ENCODE measurements around the gene SCAMP2. TPM values are rescaled to one million over a fixed set of nuclear protein-coding genes. Genes with fewer than 3 reads are reported as not detected.
"Not testable (repeated sequence)": the region's sequence is repeated elsewhere in the genome, so short reads cannot be mapped to it uniquely, and the experiment has no call there.

The SCAMP2 gene
- polyA plus RNA-seq, 2 donors = 58.9 to 62.3 TPM

- WGBS, 2 donors = 90 to 96% methylated on average over 7 of the region's 7 CpGs
- no peaks in the 10 kb centered on the region for H3K9me3 ChIP-seq (ENCODE audit: control insufficient read depth in 2 of 2, insufficient read depth in 1 of 2, low read depth in 1 of 2, low read length in 1 of 2)
- peak overlapping the region in 1 of 2 donors; percentile 82 for H3K4me3 ChIP-seq (ENCODE audit: low read depth in 1 of 2, low read length in 2 of 2)
- peaks cover 4 to 16% of the 10 kb centered on the region in 2 donors for H3K4me1 ChIP-seq (ENCODE audit: control insufficient read depth in 2 of 2, insufficient read depth in 2 of 2, low read length in 1 of 2)
- H3K27me3 ChIP-seq (ENCODE audit: control insufficient read depth in 1 of 2, insufficient read depth in 2 of 2, low read length in 2 of 2) = no peaks in the 10 kb centered on the region
- peaks cover 0 to 30% of the 10 kb centered on the region in 2 donors for H3K36me3 ChIP-seq (ENCODE audit: control insufficient read depth in 2 of 2, insufficient read depth in 2 of 2, low read length in 1 of 2)
- H3K27ac ChIP-seq (ENCODE audit: low read depth in 2 of 2, low read length in 1 of 2) = no peak overlapping the region
Measured at GRCh38 chr15:74904190-74904805, 31.1 kb upstream of the SCAMP2 start.

- Histone ChIP-seq H3K27ac (ENCODE audit: low read depth in 2 of 2, low read length in 1 of 2) (no peak overlapping the region), H3K9me3 (ENCODE audit: control insufficient read depth in 2 of 2, insufficient read depth in 1 of 2, low read depth in 1 of 2, low read length in 1 of 2) (no peaks in the 10 kb centered on the region), H3K27me3 (ENCODE audit: control insufficient read depth in 1 of 2, insufficient read depth in 2 of 2, low read length in 2 of 2) (no peaks in the 10 kb centered on the region), H3K4me3 (ENCODE audit: low read depth in 1 of 2, low read length in 2 of 2) (no peak overlapping the region), H3K4me1 (ENCODE audit: control insufficient read depth in 2 of 2, insufficient read depth in 2 of 2, low read length in 1 of 2) (peaks cover 4 to 16% of the 10 kb centered on the region in 2 donors), H3K36me3 (ENCODE audit: control insufficient read depth in 2 of 2, insufficient read depth in 2 of 2, low read length in 1 of 2) (peaks cover 0 to 30% of the 10 kb centered on the region in 2 donors)
- 91 to 94% methylated on average over 1 of the region's 1 CpG for WGBS, 2 donors
Measured at GRCh38 chr15:74903676-74904075, 30.5 kb upstream of the SCAMP2 start.

DNA sequence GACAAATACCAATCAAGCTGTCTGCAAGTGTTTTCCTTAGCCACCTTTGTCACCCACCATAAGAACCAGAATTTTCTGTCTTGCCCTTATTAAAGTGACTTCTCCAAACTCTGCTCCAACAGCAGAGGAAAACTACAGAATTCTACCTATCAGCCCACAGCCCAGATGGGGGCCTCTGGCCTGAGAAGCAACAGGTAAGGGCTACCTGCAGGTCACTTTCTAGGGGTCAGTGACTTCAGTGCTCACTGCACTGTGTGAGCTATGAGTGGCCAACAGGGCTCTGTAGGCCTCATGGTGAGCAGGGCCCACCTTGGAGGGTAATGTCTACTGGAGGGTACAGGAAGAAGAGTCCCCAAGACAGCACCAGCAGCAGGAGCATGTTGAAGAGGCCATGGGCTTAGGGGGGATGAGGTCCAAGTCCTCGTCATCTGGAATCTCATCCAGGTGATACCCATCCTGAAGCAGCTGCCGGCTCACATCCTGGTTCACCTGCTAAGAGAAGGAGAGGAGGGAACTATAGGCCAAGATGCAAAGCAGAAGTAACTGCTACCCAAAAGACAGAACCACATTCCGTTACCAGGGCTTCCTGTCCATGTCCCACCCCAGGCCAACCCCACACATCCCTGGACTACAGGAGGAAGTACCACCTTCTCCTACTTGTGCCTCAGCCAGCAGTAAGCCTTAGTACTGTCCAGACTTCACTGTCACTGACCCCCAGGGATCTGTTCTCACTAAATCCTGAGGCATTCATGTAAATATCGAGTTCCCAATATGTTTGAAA is 29.3 kb upstream of the SCAMP2 start:
- H3K27ac ChIP-seq (ENCODE audit: low read depth in 2 of 2, low read length in 1 of 2) = peak overlapping the region; percentile 6 to 72
- H3K4me1 ChIP-seq (ENCODE audit: control insufficient read depth in 2 of 2, insufficient read depth in 2 of 2, low read length in 1 of 2) = peaks cover 4 to 16% of the 10 kb centered on the region in 2 donors
- 90 to 91% methylated on average over 4 of the region's 4 CpGs for WGBS, 2 donors

DNA sequence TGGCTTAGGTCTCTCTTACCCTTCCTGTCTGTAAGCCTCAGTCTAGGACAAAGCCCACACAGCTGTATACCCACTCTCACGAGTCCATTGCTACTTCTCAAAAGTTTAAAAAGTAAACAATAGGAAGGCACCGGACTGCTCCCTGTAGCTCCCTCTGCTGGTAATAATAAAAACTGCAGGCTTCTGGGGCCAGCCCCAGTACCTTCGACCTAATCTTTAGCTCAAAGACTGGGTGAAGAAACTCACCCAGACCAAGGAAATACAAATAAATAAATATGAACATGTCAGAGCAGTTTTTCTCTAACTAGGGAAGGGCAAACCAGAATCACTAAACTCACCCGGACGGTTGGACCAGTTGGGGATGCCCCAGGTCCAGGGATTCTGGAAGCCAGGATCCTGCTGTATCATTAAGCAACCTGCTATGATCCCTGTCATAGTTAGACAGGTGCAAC is 28.5 kb upstream of the SCAMP2 start:
- H3K27me3 ChIP-seq (ENCODE audit: control insufficient read depth in 1 of 2, insufficient read depth in 2 of 2, low read length in 2 of 2) = no peaks in the 10 kb centered on the region
- no peak overlapping the region for H3K4me3 ChIP-seq (ENCODE audit: low read depth in 1 of 2, low read length in 2 of 2)
- H3K27ac ChIP-seq (ENCODE audit: low read depth in 2 of 2, low read length in 1 of 2) = peak overlapping the region; percentile 69 to 72
- H3K9me3 ChIP-seq (ENCODE audit: control insufficient read depth in 2 of 2, insufficient read depth in 1 of 2, low read depth in 1 of 2, low read length in 1 of 2) = no peaks in the 10 kb centered on the region
- H3K36me3 ChIP-seq (ENCODE audit: control insufficient read depth in 2 of 2, insufficient read depth in 2 of 2, low read length in 1 of 2) = peaks cover 0 to 39% of the 10 kb centered on the region in 2 donors
- peaks cover 4 to 13% of the 10 kb centered on the region in 2 donors for H3K4me1 ChIP-seq (ENCODE audit: control insufficient read depth in 2 of 2, insufficient read depth in 2 of 2, low read length in 1 of 2)
- WGBS, 2 donors = 11 to 14% methylated on average over 5 of the region's 5 CpGs

More for the DNA sequence above, 29.3 kb upstream of the SCAMP2 start:
- peaks cover 0 to 34% of the 10 kb centered on the region in 2 donors for H3K36me3 ChIP-seq (ENCODE audit: control insufficient read depth in 2 of 2, insufficient read depth in 2 of 2, low read length in 1 of 2)
- no peaks in the 10 kb centered on the region for H3K27me3 ChIP-seq (ENCODE audit: control insufficient read depth in 1 of 2, insufficient read depth in 2 of 2, low read length in 2 of 2)
- H3K9me3 ChIP-seq (ENCODE audit: control insufficient read depth in 2 of 2, insufficient read depth in 1 of 2, low read depth in 1 of 2, low read length in 1 of 2) = no peaks in the 10 kb centered on the region
- H3K4me3 ChIP-seq (ENCODE audit: low read depth in 1 of 2, low read length in 2 of 2) = no peak overlapping the region

GRCh38 chr15:74897300-74897701 is 24.1 kb upstream of the SCAMP2 start:
- Histone ChIP-seq H3K27ac (ENCODE audit: low read depth in 2 of 2, low read length in 1 of 2) (peak overlapping the region in 1 of 2 donors; percentile 28), H3K4me3 (ENCODE audit: low read depth in 1 of 2, low read length in 2 of 2) (no peak overlapping the region), H3K36me3 (ENCODE audit: control insufficient read depth in 2 of 2, insufficient read depth in 2 of 2, low read length in 1 of 2) (peaks cover 0 to 29% of the 10 kb centered on the region in 2 donors), H3K9me3 (ENCODE audit: control insufficient read depth in 2 of 2, insufficient read depth in 1 of 2, low read depth in 1 of 2, low read length in 1 of 2) (no peaks in the 10 kb centered on the region), H3K27me3 (ENCODE audit: control insufficient read depth in 1 of 2, insufficient read depth in 2 of 2, low read length in 2 of 2) (no peaks in the 10 kb centered on the region), H3K4me1 (ENCODE audit: control insufficient read depth in 2 of 2, insufficient read depth in 2 of 2, low read length in 1 of 2) (peaks cover 0 to 13% of the 10 kb centered on the region in 2 donors)
- 78 to 87% methylated on average over 6 of the region's 6 CpGs for WGBS, 2 donors

DNA sequence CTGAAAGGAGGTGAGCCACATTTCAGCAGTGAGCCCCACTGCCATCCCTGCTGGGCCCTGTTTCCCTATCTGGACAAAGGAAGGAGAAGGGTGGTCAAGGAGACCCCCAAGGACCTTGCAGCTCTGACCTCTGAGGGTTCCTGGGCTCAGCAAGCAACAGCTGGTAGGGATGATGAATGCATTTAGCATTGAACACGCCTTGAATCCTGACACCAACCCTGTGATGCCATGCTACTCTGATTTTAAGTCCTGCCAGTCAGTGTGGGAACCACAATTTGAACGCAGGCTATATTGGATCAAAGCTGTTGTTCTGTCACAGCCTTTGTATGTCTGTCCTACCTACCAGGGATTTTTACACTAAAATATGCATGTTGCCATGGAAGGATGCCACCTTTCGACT is 23.2 kb upstream of the SCAMP2 start:
- Histone ChIP-seq H3K4me3 (ENCODE audit: low read depth in 1 of 2, low read length in 2 of 2) (no peak overlapping the region), H3K27me3 (ENCODE audit: control insufficient read depth in 1 of 2, insufficient read depth in 2 of 2, low read length in 2 of 2) (no peaks in the 10 kb centered on the region), H3K27ac (ENCODE audit: low read depth in 2 of 2, low read length in 1 of 2) (peak overlapping the region in 1 of 2 donors; percentile 51), H3K4me1 (ENCODE audit: control insufficient read depth in 2 of 2, insufficient read depth in 2 of 2, low read length in 1 of 2) (peaks cover 0 to 11% of the 10 kb centered on the region in 2 donors), H3K36me3 (ENCODE audit: control insufficient read depth in 2 of 2, insufficient read depth in 2 of 2, low read length in 1 of 2) (peaks cover 0 to 32% of the 10 kb centered on the region in 2 donors), H3K9me3 (ENCODE audit: control insufficient read depth in 2 of 2, insufficient read depth in 1 of 2, low read depth in 1 of 2, low read length in 1 of 2) (no peaks in the 10 kb centered on the region)
- WGBS, 2 donors = 75 to 82% methylated on average over 3 of the region's 3 CpGs

DNA sequence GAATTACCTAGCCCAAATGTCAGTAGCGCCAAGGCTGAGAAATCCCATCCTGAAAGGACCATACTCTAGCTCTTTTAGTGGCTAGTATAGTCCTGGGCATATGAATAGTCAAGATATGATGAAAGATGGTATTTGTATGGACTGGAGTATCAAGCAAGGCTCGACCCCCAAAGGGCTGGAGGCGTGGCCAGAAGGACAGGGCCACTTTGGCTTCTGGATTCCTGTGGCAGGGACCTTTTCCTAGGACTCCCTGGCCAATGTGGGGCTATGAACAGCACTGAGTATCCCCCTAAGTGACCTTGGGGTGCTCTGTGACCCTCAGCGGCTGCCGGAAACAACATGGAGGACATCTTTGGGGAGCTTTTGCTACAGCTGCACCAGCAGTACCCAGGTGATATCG is 22.7 kb upstream of the SCAMP2 start:
- peak overlapping the region in 1 of 2 donors; percentile 5 for H3K27ac ChIP-seq (ENCODE audit: low read depth in 2 of 2, low read length in 1 of 2)
- no peak overlapping the region for H3K4me3 ChIP-seq (ENCODE audit: low read depth in 1 of 2, low read length in 2 of 2)
- 92 to 95% methylated on average over 6 of the region's 6 CpGs for WGBS, 2 donors
- peaks cover 0 to 11% of the 10 kb centered on the region in 2 donors for H3K4me1 ChIP-seq (ENCODE audit: control insufficient read depth in 2 of 2, insufficient read depth in 2 of 2, low read length in 1 of 2)
- peaks cover 0 to 30% of the 10 kb centered on the region in 2 donors for H3K36me3 ChIP-seq (ENCODE audit: control insufficient read depth in 2 of 2, insufficient read depth in 2 of 2, low read length in 1 of 2)
- H3K9me3 ChIP-seq (ENCODE audit: control insufficient read depth in 2 of 2, insufficient read depth in 1 of 2, low read depth in 1 of 2, low read length in 1 of 2) = no peaks in the 10 kb centered on the region
- no peaks in the 10 kb centered on the region for H3K27me3 ChIP-seq (ENCODE audit: control insufficient read depth in 1 of 2, insufficient read depth in 2 of 2, low read length in 2 of 2)

DNA sequence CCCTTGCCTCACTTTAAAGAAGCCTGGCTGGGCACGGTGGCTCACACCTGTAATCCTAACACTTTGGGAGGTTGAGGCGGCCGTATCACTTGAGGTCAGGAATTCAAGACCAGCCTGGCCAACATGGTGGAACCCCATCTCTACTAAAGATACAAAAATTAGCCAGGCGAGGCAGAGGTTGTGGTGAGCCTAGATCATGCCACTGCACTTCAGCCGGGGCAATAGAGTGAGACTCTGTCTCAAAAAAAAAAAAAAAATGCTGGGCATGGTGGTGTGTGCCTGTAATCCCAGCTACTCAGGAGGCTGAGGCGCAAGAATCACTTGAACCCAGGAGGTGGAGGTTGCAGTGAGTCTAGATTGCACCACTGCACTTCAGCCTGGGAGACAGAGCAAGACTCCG is 21.2 kb upstream of the SCAMP2 start:
- Histone ChIP-seq H3K36me3 (ENCODE audit: control insufficient read depth in 2 of 2, insufficient read depth in 2 of 2, low read length in 1 of 2) (peaks cover 0 to 18% of the 10 kb centered on the region in 2 donors), H3K4me1 (ENCODE audit: control insufficient read depth in 2 of 2, insufficient read depth in 2 of 2, low read length in 1 of 2) (peaks cover 0 to 18% of the 10 kb centered on the region in 2 donors)
- WGBS, 2 donors = 97 to 98% methylated on average over 7 of the region's 7 CpGs
- H3K27me3 ChIP-seq (ENCODE audit: control insufficient read depth in 1 of 2, insufficient read depth in 2 of 2, low read length in 2 of 2); H3K4me3 ChIP-seq (ENCODE audit: low read depth in 1 of 2, low read length in 2 of 2); H3K27ac ChIP-seq (ENCODE audit: low read depth in 2 of 2, low read length in 1 of 2); H3K9me3 ChIP-seq (ENCODE audit: control insufficient read depth in 2 of 2, insufficient read depth in 1 of 2, low read depth in 1 of 2, low read length in 1 of 2): not testable (repeated sequence)

- H3K36me3 ChIP-seq (ENCODE audit: control insufficient read depth in 2 of 2, insufficient read depth in 2 of 2, low read length in 1 of 2) = peaks cover 0 to 18% of the 10 kb centered on the region in 2 donors
Measured at GRCh38 chr15:74893627-74894026, 20.5 kb upstream of the SCAMP2 start.

More at GRCh38 chr15:74893627-74894026, 20.5 kb upstream of the SCAMP2 start:
- Histone ChIP-seq H3K4me1 (ENCODE audit: control insufficient read depth in 2 of 2, insufficient read depth in 2 of 2, low read length in 1 of 2) (peaks cover 0 to 22% of the 10 kb centered on the region in 2 donors), H3K27ac (ENCODE audit: low read depth in 2 of 2, low read length in 1 of 2) (peak overlapping the region; percentile 25 to 90), H3K9me3 (ENCODE audit: control insufficient read depth in 2 of 2, insufficient read depth in 1 of 2, low read depth in 1 of 2, low read length in 1 of 2) (no peaks in the 10 kb centered on the region), H3K4me3 (ENCODE audit: low read depth in 1 of 2, low read length in 2 of 2) (no peak overlapping the region), H3K27me3 (ENCODE audit: control insufficient read depth in 1 of 2, insufficient read depth in 2 of 2, low read length in 2 of 2) (no peaks in the 10 kb centered on the region)
- WGBS, 2 donors = 73 to 74% methylated on average over 3 of the region's 3 CpGs
